GM19468 (cell line): Measurements from ENCODE around the gene PGRMC2.
A peak's percentile ranks its signal among the peaks of the same experiment; 100 is the strongest.

Experiments used
- ATAC-seq: cut with Tn5 transposase; IDR thresholded peaks from one replicate; pipeline ENCODE4 v1.9.1; 2021; ENCODE audit warnings: mild to moderate bottlenecking, moderate library complexity, moderate number of reproducible peaks; ENCODE audit not compliant: unreplicated experiment; ENCODE audit errors: extremely low read depth

PGRMC2 gene

GRCh38 chr4:128301979-128302378 lies 14.4 kb upstream of the PGRMC2 start:
- no peak for ATAC-seq

- no peak for ATAC-seq
Measured at GRCh38 chr4:128299848-128300247, 12.2 kb upstream of the PGRMC2 start.

GRCh38 chr4:128298852-128299251 lies 11.2 kb upstream of the PGRMC2 start:
- ATAC-seq: no peak

GRCh38 chr4:128298146-128298758 lies 10.6 kb upstream of the PGRMC2 start:
- no peak for ATAC-seq

- ATAC-seq: no peak
Measured at GRCh38 chr4:128295255-128295654, 7.6 kb upstream of the PGRMC2 start.

GRCh38 chr4:128294464-128294863 lies 6.9 kb upstream of the PGRMC2 start:
- no peak for ATAC-seq

- ATAC-seq: no peak
Measured at GRCh38 chr4:128292349-128292748, 4.7 kb upstream of the PGRMC2 start.

- no peak for ATAC-seq
Measured at GRCh38 chr4:128291096-128291495, 3.5 kb upstream of the PGRMC2 start.

- ATAC-seq: no peak
Measured at GRCh38 chr4:128290526-128290925, 2.9 kb upstream of the PGRMC2 start.

- ATAC-seq: no peak
Measured at GRCh38 chr4:128289523-128290158, 2.0 kb upstream of the PGRMC2 start.

- no peak for ATAC-seq
Measured at GRCh38 chr4:128288689-128289106, 1.1 kb upstream of the PGRMC2 start.

- peak; percentile 90 for ATAC-seq
Measured at GRCh38 chr4:128287871-128288688, 467 bp upstream of the PGRMC2 start.

- no peak for ATAC-seq
Measured at GRCh38 chr4:128286474-128287058, 1.0 kb downstream of the PGRMC2 start.

- no peak for ATAC-seq
Measured at GRCh38 chr4:128285085-128285997, 2.3 kb downstream of the PGRMC2 start.

GRCh38 chr4:128284317-128284716 lies 3.3 kb downstream of the PGRMC2 start:
- no peak for ATAC-seq

- ATAC-seq: no peak
Measured at GRCh38 chr4:128283071-128283470, 4.5 kb downstream of the PGRMC2 start.

GRCh38 chr4:128282516-128282915 lies 5.1 kb downstream of the PGRMC2 start:
- no peak for ATAC-seq

GRCh38 chr4:128281354-128281753 lies 6.3 kb downstream of the PGRMC2 start:
- no peak for ATAC-seq

GRCh38 chr4:128279624-128280225 lies 7.9 kb downstream of the PGRMC2 start:
- no peak for ATAC-seq
